Kidney (tissue), 14 donors: ENCODE data around the gene DIAPH3. TPM values are rescaled to one million over a fixed set of nuclear protein-coding genes. Genes with fewer than 3 reads are reported as not detected.

Experiments used
- DNase-seq, 5 donors: peaks; one replicate each; pipeline ENCODE4 v3.0.0-alpha.2; 2013 to 2020
- FAIRE-seq: peaks from 2 replicates; lab custom pipeline; 2012; peaks lifted over from hg19 to GRCh38; lab: Jason Lieb, UNC
- H3K27ac ChIP-seq, 2 donors: one replicate each; pipeline ENCODE4 v1.7.0; 2013; ENCODE audit warnings: low read depth in 2 of 2, low read length in 2 of 2, inconsistent platforms in 1 of 2
- H3K27me3 ChIP-seq: one replicate; pipeline ENCODE4 v1.7.1; 2013; ENCODE audit warnings: low read length, inconsistent platforms; ENCODE audit not compliant: control insufficient read depth, insufficient read depth
- H3K36me3 ChIP-seq, 3 donors: one replicate each; pipeline versions ENCODE4 v1.7.0 to v1.7.1; 2013; ENCODE audit warnings: low read length in 3 of 3, control low read depth in 1 of 3, inconsistent platforms in 1 of 3; ENCODE audit not compliant: insufficient read depth in 3 of 3, control insufficient read depth in 2 of 3
- H3K4me1 ChIP-seq, 3 donors: one replicate each; pipeline versions ENCODE4 v1.7.0 to v1.7.1; 2013; ENCODE audit warnings: low read length in 3 of 3, inconsistent platforms in 1 of 3, low read depth in 1 of 3; ENCODE audit not compliant: control insufficient read depth in 2 of 3, insufficient read depth in 2 of 3
- H3K4me3 ChIP-seq, 3 donors: one replicate each; pipeline versions ENCODE4 v1.7.0 to v1.8.1; 2013; ENCODE audit warnings: low read length in 3 of 3, control low read depth in 1 of 3, inconsistent platforms in 1 of 3
- H3K9ac ChIP-seq, 3 donors: one replicate each; pipeline versions ENCODE4 v1.7.0 to v1.7.1; 2013; ENCODE audit warnings: low read length in 3 of 3, control low read depth in 1 of 3, inconsistent platforms in 1 of 3
- H3K9me3 ChIP-seq, 3 donors: one replicate each; pipeline versions ENCODE4 v1.7.0 to v1.7.1; 2013; ENCODE audit warnings: low read length in 3 of 3, control low read depth in 1 of 3, inconsistent platforms in 1 of 3; ENCODE audit not compliant: control insufficient read depth in 2 of 3, insufficient read depth in 1 of 3
- intact Hi-C: fragments of 100-400 bp; cut with DNase I; formaldehyde crosslinking; loops from one replicate; pipeline ENCODE4 v1.11.1; 2022
- polyA plus RNA-seq: library from polyadenylated mRNA; stranded (reverse); fragments of 350-450 nt; fragmentation: Illumina TruSeq; extraction: RNeasy Lipid Tissue Mini Kit (QIAGEN cat#74804); gene quantifications from one replicate; pipeline ENCODE4 v1.2.3, GENCODE V29; 2014; ENCODE audit warnings: low read depth, low replicate concordance; ENCODE audit not compliant: insufficient read depth
- total RNA-seq: library from RNA; stranded (reverse); fragmentation: NEBNext Ultra II Directional; extraction: Animal tissue kit (Norgen Biotek cat#: 25700); gene quantifications from one replicate; pipeline ENCODE4 v1.2.1, GENCODE V29; 2021
- TF ChIP-seq, protein P1 (sequence below): IDR thresholded peaks from 3 replicates; pipeline ENCODE4 v1.5.1; 2012; ENCODE audit warnings: mild to moderate bottlenecking, moderate library complexity, borderline replicate concordance; ENCODE audit not compliant: insufficient read depth; ENCODE audit errors: extremely low read depth
- donor health status: control.
- donor health status: control.
- donor health status: control.
- donor health status: control.
- donor health status: control.
- donor health status: DM: yes; HTN: yes; CAD: no.
- donor health status: Normal renal cell carcinoma (clear cell type).

DIAPH3 gene
- total and polyA plus RNA-seq, 2 donors from 2014 or later: 2.0 to 2.7 TPM

- FAIRE-seq (no peak), DNase-seq (no peak)
- Histone ChIP-seq H3K4me1 (no peaks in the 10 kb centered on the region), H3K9me3 (peaks cover 0 to 3% (median 0%) of the 10 kb centered on the region in 3 donors), H3K9ac (no peak overlapping the region), H3K27ac (no peak overlapping the region), H3K27me3 (no peaks in the 10 kb centered on the region), H3K36me3 (no peaks in the 10 kb centered on the region), H3K4me3 (no peak overlapping the region)
- TF ChIP-seq, protein P1, sequence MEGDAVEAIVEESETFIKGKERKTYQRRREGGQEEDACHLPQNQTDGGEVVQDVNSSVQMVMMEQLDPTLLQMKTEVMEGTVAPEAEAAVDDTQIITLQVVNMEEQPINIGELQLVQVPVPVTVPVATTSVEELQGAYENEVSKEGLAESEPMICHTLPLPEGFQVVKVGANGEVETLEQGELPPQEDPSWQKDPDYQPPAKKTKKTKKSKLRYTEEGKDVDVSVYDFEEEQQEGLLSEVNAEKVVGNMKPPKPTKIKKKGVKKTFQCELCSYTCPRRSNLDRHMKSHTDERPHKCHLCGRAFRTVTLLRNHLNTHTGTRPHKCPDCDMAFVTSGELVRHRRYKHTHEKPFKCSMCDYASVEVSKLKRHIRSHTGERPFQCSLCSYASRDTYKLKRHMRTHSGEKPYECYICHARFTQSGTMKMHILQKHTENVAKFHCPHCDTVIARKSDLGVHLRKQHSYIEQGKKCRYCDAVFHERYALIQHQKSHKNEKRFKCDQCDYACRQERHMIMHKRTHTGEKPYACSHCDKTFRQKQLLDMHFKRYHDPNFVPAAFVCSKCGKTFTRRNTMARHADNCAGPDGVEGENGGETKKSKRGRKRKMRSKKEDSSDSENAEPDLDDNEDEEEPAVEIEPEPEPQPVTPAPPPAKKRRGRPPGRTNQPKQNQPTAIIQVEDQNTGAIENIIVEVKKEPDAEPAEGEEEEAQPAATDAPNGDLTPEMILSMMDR: no peak
- intact Hi-C loops: no loop called here
Measured at GRCh38 chr13:60112771-60113170, 51.0 kb downstream of the DIAPH3 start.

GRCh38 chr13:60111691-60112090, 52.0 kb downstream of the DIAPH3 start:
- H3K36me3 ChIP-seq: no peaks in the 10 kb centered on the region
- DNase-seq (no peak), FAIRE-seq (no peak)
- intact Hi-C loops: no loop called here
- no peaks in the 10 kb centered on the region for H3K4me1 ChIP-seq
- no peak overlapping the region for H3K27ac ChIP-seq
- no peak overlapping the region for H3K9ac ChIP-seq
- H3K9me3 ChIP-seq: peaks cover 0 to 3% (median 0%) of the 10 kb centered on the region in 3 donors
- H3K27me3 ChIP-seq: no peaks in the 10 kb centered on the region
- TF ChIP-seq, protein P1: no peak
- no peak overlapping the region for H3K4me3 ChIP-seq

GRCh38 chr13:60109285-60109684, 54.4 kb downstream of the DIAPH3 start:
- H3K27me3 ChIP-seq: no peaks in the 10 kb centered on the region
- TF ChIP-seq, protein P1: no peak

GRCh38 chr13:60108589-60108988, 55.1 kb downstream of the DIAPH3 start:
- no peaks in the 10 kb centered on the region for H3K27me3 ChIP-seq
- H3K36me3 ChIP-seq: no peaks in the 10 kb centered on the region
- FAIRE-seq (no peak), DNase-seq (no peak)
- no peak overlapping the region for H3K9ac ChIP-seq
- intact Hi-C loops: no loop called here
- H3K27ac ChIP-seq: no peak overlapping the region
- no peak overlapping the region for H3K4me3 ChIP-seq
- TF ChIP-seq, protein P1: no peak
- H3K9me3 ChIP-seq: no peaks in the 10 kb centered on the region
- no peaks in the 10 kb centered on the region for H3K4me1 ChIP-seq

More at GRCh38 chr13:60109285-60109684, 54.4 kb downstream of the DIAPH3 start:
- Histone ChIP-seq H3K9ac (no peak overlapping the region), H3K9me3 (no peaks in the 10 kb centered on the region), H3K4me1 (no peaks in the 10 kb centered on the region), H3K27ac (no peak overlapping the region), H3K36me3 (no peaks in the 10 kb centered on the region), H3K4me3 (no peak overlapping the region)
- DNase-seq: no peak
- intact Hi-C loops: no loop called here
- FAIRE-seq: no peak
